Uterus (tissue), 2 donors: ENCODE measurements around the gene NAGPA.

ENCODE experiments used
- POLR2A ChIP-seq, 2 donors: fragments of 450-650 bp; IDR thresholded peaks; one replicate each; pipeline ENCODE4 v1.6.1; 2016; ENCODE audit warnings: antibody characterized with exemption in 2 of 2, mild to moderate bottlenecking in 1 of 2, moderate library complexity in 1 of 2
- TF ChIP-seq, protein P1 (sequence below), 4 experiments: fragments of 200-600 bp in 2 of 4; fragments of 450-650 bp in 2 of 4; sonication (generic) in 2 of 4; IDR thresholded peaks; one replicate each; pipeline ENCODE4 v1.5.1; 2016 to 2019; ENCODE audit warnings: antibody characterized with exemption in 4 of 4, mild to moderate bottlenecking in 2 of 4, moderate library complexity in 1 of 4

DNA sequence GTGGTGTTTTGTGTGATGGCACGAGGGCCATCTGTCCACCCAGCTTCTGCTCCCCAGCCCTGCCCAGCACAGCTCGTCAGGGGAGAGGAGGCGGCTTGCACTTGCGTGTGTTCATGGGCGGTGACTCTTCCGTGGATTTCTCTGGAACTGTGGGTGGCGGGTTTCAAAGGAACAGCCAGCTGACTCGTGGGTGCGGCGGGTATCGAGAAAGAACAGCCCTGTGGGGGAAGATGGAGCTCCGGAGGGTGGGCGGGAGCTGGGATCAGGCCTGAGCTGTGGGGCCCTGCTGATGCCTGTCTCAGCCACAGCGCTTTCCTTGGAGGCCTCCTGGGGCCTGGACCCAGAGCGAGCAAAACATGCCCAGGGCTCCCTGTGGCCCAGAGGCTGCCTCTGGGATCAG lies 13.2 kb downstream of the NAGPA start:
- TF ChIP-seq, protein P1, sequence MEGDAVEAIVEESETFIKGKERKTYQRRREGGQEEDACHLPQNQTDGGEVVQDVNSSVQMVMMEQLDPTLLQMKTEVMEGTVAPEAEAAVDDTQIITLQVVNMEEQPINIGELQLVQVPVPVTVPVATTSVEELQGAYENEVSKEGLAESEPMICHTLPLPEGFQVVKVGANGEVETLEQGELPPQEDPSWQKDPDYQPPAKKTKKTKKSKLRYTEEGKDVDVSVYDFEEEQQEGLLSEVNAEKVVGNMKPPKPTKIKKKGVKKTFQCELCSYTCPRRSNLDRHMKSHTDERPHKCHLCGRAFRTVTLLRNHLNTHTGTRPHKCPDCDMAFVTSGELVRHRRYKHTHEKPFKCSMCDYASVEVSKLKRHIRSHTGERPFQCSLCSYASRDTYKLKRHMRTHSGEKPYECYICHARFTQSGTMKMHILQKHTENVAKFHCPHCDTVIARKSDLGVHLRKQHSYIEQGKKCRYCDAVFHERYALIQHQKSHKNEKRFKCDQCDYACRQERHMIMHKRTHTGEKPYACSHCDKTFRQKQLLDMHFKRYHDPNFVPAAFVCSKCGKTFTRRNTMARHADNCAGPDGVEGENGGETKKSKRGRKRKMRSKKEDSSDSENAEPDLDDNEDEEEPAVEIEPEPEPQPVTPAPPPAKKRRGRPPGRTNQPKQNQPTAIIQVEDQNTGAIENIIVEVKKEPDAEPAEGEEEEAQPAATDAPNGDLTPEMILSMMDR (IDR thresholded peaks at IDR 0.05), result no peak
- TF ChIP-seq POLR2A (IDR thresholded peaks at IDR 0.05), result no peak
